ENCODE data around the gene LMAN2.
"Not testable (repeated sequence)": the region's sequence is repeated elsewhere in the genome, so short reads cannot be mapped to it uniquely, and the experiment has no call there.

GRCh38 chr5:177375516-177375915 is 24.0 kb upstream of the LMAN2 start:
- TF ChIP-seq CTCF (IDR thresholded peaks at IDR 0.05; ENCODE audit: insufficient read depth, low read depth, low read length); EZH2 (IDR thresholded peaks at IDR 0.05; ENCODE audit: insufficient read depth, low read length): not testable (repeated sequence)

All from astrocyte (in vitro differentiated cells and primary cell).